A549 (cell line): ENCODE data around the gene TGFBR3.

ENCODE experiments used
- CBX2 ChIP-seq: fragments of 200-600 bp; sonication (generic); IDR thresholded peaks from 2 replicates; pipeline ENCODE4 v1.6.1; 2016; ENCODE audit warnings: low read depth, mild to moderate bottlenecking, borderline replicate concordance
- CBX8 ChIP-seq: fragments of 200-600 bp; sonication (generic); IDR thresholded peaks from 2 replicates; pipeline ENCODE4 v1.6.1; 2016
- CEBPB ChIP-seq, 2 experiments: fragments of >200 bp in 1 of 2; sonication (Bioruptor Twin) in 1 of 2; formaldehyde crosslinking in 1 of 2; IDR thresholded peaks; 2 replicates each; pipeline ENCODE4 v1.6.1; 2012 to 2016
- EHMT2 ChIP-seq: fragments of 200-600 bp; sonication (generic); IDR thresholded peaks from 2 replicates; pipeline ENCODE4 v1.6.1; 2016; ENCODE audit warnings: antibody characterized with exemption, low read depth, mild to moderate bottlenecking, moderate library complexity
- GATA3 ChIP-seq: IDR thresholded peaks from 2 replicates; pipeline ENCODE4 v1.6.1; 2012; ENCODE audit warnings: borderline replicate concordance
- HOXB5 ChIP-seq: fragments of 250-450 bp; sonication (Bioruptor Pico); IDR thresholded peaks from 2 replicates; pipeline ENCODE4 v1.5.0; 2020; ENCODE audit warnings: mild to moderate bottlenecking, moderate library complexity
- JUNB ChIP-seq: fragments of >200 bp; sonication (Bioruptor Twin); formaldehyde crosslinking; IDR thresholded peaks from 2 replicates; pipeline ENCODE4 v1.6.1; 2016
- NR3C1 ChIP-seq: fragments of >200 bp; sonication (Bioruptor Twin); formaldehyde crosslinking; IDR thresholded peaks from 3 replicates; pipeline ENCODE4 v1.6.1; 2017
- POLR2A ChIP-seq: IDR thresholded peaks from 2 replicates; pipeline ENCODE4 v1.6.1; 2012; ENCODE audit warnings: mild to moderate bottlenecking, low read length
- RFX5 ChIP-seq: fragments of 450-650 bp; IDR thresholded peaks from 2 replicates; pipeline ENCODE4 v1.7.1; 2014; ENCODE audit warnings: antibody characterized with exemption, mild to moderate bottlenecking, moderate library complexity
- TP53 ChIP-seq: fragments of 250-450 bp; sonication (Bioruptor Pico); IDR thresholded peaks from 2 replicates; pipeline ENCODE4 v1.5.0; 2021; ENCODE audit warnings: mild to moderate bottlenecking, moderate library complexity
- TF ChIP-seq, protein P1 (sequence below): IDR thresholded peaks from 2 replicates; pipeline ENCODE4 v1.6.1; 2012; ENCODE audit warnings: low read depth, borderline replicate concordance
- TF ChIP-seq, protein P2 (sequence below): fragments of >200 bp; sonication (Bioruptor Twin); formaldehyde crosslinking; IDR thresholded peaks from 3 replicates; pipeline ENCODE4 v1.5.1; 2016

DNA sequence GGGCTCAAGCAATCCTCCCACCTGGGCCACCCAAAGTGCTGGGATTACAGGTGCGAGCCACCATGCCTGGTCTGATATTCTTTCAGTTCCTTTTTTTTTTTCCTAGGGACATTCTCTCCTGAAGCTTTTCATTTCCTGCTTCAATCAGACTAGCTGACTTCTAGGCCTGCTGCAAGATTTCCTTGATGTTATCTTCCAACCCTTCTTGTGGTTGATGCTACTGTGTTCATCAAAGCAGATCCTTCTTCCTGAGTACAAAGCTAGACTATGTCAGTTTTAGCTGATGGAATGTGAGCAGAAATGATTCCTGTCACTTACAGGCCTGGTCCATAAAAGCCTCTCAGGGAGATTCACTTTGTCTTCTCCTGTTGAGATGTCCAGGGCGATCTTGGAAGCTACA, 238.9 kb downstream of the TGFBR3 start:
- no peak for TF ChIP-seq TP53 (CRISPR knock-in tag)
- TF ChIP-seq CEBPB (IDR thresholded peaks at IDR 0.05), result no peak
- no peak for TF ChIP-seq RFX5
- TF ChIP-seq, protein P1, sequence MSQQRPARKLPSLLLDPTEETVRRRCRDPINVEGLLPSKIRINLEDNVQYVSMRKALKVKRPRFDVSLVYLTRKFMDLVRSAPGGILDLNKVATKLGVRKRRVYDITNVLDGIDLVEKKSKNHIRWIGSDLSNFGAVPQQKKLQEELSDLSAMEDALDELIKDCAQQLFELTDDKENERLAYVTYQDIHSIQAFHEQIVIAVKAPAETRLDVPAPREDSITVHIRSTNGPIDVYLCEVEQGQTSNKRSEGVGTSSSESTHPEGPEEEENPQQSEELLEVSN, result no peak
- TF ChIP-seq HOXB5 (CRISPR knock-in tag), result no peak
- TF ChIP-seq, protein P2, sequence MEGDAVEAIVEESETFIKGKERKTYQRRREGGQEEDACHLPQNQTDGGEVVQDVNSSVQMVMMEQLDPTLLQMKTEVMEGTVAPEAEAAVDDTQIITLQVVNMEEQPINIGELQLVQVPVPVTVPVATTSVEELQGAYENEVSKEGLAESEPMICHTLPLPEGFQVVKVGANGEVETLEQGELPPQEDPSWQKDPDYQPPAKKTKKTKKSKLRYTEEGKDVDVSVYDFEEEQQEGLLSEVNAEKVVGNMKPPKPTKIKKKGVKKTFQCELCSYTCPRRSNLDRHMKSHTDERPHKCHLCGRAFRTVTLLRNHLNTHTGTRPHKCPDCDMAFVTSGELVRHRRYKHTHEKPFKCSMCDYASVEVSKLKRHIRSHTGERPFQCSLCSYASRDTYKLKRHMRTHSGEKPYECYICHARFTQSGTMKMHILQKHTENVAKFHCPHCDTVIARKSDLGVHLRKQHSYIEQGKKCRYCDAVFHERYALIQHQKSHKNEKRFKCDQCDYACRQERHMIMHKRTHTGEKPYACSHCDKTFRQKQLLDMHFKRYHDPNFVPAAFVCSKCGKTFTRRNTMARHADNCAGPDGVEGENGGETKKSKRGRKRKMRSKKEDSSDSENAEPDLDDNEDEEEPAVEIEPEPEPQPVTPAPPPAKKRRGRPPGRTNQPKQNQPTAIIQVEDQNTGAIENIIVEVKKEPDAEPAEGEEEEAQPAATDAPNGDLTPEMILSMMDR, result no peak
- TF ChIP-seq POLR2A, result no peak
- no peak for TF ChIP-seq NR3C1
- TF ChIP-seq JUNB, result no peak
- TF ChIP-seq EHMT2, result no peak
- TF ChIP-seq CBX2, result no peak
- TF ChIP-seq GATA3, result no peak
- no peak for TF ChIP-seq CBX8
